ENCODE measurements around the gene SEC23A.
A peak's percentile ranks its signal among the peaks of the same experiment; 100 is the strongest.

SEC23A gene

DNA sequence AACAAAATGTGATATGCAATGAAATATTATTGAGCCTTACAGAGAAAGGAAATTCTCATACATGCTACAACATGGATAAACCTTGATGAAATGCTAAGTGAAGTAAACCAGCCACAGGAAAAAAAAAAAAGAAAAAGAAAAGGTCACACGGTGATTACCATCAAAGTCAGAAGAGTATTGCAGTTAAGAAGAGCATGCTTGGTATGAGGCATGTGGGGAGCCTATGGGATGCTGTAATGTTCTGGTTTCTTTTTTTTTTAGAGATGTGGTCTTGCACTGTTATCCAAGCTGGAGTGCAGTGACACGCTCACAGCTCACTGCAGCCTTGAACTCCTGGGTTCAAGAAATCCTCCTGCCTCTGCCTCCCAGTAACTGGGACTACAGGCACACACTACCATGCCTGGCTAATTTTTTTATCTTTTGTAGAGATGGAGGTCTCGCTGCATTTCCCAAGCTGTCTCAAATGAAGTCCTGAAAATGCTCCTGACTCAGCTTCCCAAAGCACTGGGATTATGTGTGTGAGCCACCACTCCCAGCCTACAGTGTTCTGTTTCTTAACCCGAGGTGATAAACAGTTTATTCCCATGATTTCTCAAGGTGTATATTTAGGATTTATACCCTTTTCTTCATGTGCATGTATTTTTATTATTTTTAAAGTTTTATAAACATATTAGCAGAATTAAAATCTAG is 96.2 kb downstream of the SEC23A start:
- DNase-seq (ENCODE audit: extremely low read depth, low read depth) = peak; percentile 2
- TF ChIP-seq, protein P1, sequence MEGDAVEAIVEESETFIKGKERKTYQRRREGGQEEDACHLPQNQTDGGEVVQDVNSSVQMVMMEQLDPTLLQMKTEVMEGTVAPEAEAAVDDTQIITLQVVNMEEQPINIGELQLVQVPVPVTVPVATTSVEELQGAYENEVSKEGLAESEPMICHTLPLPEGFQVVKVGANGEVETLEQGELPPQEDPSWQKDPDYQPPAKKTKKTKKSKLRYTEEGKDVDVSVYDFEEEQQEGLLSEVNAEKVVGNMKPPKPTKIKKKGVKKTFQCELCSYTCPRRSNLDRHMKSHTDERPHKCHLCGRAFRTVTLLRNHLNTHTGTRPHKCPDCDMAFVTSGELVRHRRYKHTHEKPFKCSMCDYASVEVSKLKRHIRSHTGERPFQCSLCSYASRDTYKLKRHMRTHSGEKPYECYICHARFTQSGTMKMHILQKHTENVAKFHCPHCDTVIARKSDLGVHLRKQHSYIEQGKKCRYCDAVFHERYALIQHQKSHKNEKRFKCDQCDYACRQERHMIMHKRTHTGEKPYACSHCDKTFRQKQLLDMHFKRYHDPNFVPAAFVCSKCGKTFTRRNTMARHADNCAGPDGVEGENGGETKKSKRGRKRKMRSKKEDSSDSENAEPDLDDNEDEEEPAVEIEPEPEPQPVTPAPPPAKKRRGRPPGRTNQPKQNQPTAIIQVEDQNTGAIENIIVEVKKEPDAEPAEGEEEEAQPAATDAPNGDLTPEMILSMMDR (IDR thresholded peaks at IDR 0.05; ENCODE audit: low read depth, low read length) = no peak

GRCh38 chr14:39005044-39005880 is 97.8 kb downstream of the SEC23A start:
- no peak for DNase-seq (ENCODE audit: extremely low read depth, low read depth)
- TF ChIP-seq, protein P1 (IDR thresholded peaks at IDR 0.05; ENCODE audit: low read depth, low read length) = no peak

GRCh38 chr14:38999949-39000348 is 103.1 kb downstream of the SEC23A start:
- TF ChIP-seq, protein P1 (IDR thresholded peaks at IDR 0.05; ENCODE audit: low read depth, low read length) = no peak
- no peak for DNase-seq (ENCODE audit: extremely low read depth, low read depth)

- TF ChIP-seq, protein P1 (IDR thresholded peaks at IDR 0.05; ENCODE audit: low read depth, low read length) = no peak
- DNase-seq (ENCODE audit: extremely low read depth, low read depth) = no peak
These were observed 108.3 kb downstream of the SEC23A start for GRCh38 chr14:38994731-38995130.

- TF ChIP-seq, protein P1 (IDR thresholded peaks at IDR 0.05; ENCODE audit: low read depth, low read length) = no peak
- no peak for DNase-seq (ENCODE audit: extremely low read depth, low read depth)
These were observed 109.1 kb downstream of the SEC23A start for GRCh38 chr14:38993981-38994380.

DNA sequence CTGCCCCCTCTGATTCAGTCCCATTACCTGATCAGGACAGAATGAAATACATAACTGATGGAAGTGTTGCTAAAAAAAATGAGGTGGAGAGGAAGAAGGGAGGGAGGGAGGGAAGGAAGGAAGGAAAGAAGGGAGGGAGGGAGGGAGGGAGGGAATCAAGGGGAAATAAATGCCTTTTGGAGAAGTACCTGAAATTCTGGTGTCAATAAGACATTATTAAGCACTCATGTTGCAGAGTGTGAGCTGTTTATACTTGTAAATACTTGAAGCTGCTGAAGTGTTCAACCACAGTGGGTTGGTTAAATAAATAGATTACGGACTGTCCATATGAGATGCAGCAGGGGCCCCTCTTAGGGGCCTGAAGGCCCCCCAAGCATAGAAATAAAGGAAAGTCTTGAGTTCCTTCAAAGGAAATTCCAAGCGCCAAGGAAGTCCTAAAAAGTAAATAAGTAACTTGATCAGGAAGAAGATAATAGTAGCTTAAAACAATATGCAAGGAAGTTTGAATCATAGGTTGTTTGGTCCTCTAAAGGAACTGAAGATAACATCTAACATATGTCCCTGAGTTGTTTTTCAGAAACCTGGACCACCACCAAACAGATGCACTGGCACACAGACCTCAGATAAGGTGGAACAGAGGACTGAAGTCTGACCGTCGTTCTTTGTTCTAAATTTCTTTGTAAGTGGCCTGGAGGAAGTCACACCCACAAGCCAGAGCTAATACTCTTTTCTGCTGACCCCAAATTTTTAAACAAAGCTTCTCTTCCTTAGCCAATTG is 110.8 kb downstream of the SEC23A start:
- TF ChIP-seq, protein P1 (IDR thresholded peaks at IDR 0.05; ENCODE audit: low read depth, low read length) = no peak
- DNase-seq (ENCODE audit: extremely low read depth, low read depth) = no peak

Data from AG09319 (cell line).